Tibial nerve (tissue), 4 donors: ENCODE measurements around the gene PSMB11. TPM values are rescaled to one million over a fixed set of nuclear protein-coding genes. Genes with fewer than 3 reads are reported as not detected.

Experiments used
- DNase-seq, 2 donors: peaks; one replicate each; pipeline ENCODE4 v3.0.0-alpha.2; 2019; ENCODE audit warnings: low spot score in 2 of 2
- H3K27ac ChIP-seq, 4 donors: fragments of 200-600 bp; sonication (generic) in 3 of 4; one replicate each; pipeline ENCODE4 v1.5.1; 2017 to 2019; ENCODE audit warnings: mild to moderate bottlenecking in 1 of 4
- H3K27me3 ChIP-seq, 2 donors: fragments of 200-600 bp; sonication (generic) in 1 of 2; one replicate each; pipeline versions ENCODE4 v1.5.1 to v1.6.0; 2017 to 2019
- H3K36me3 ChIP-seq, 3 donors: fragments of 200-600 bp; sonication (generic); one replicate each; pipeline ENCODE4 v1.5.1; 2018 to 2019
- H3K4me1 ChIP-seq, 4 donors: fragments of 200-600 bp; sonication (generic) in 3 of 4; one replicate each; pipeline ENCODE4 v1.5.1; 2017 to 2019
- H3K4me3 ChIP-seq, 4 donors: fragments of 200-600 bp; sonication (generic) in 3 of 4; one replicate each; pipeline ENCODE4 v1.5.1; 2017 to 2019; ENCODE audit warnings: mild to moderate bottlenecking in 1 of 4, moderate library complexity in 1 of 4
- H3K9me3 ChIP-seq, 4 donors: fragments of 200-600 bp; sonication (generic) in 3 of 4; one replicate each; pipeline ENCODE4 v1.5.1; 2017 to 2019
- CTCF ChIP-seq, 5 experiments: fragments of 200-600 bp in 3 of 5; fragments of 450-650 bp in 2 of 5; sonication (generic) in 3 of 5; IDR thresholded peaks; one replicate each; pipeline ENCODE4 v1.5.1; 2016 to 2019; ENCODE audit warnings: antibody characterized with exemption in 5 of 5, mild to moderate bottlenecking in 3 of 5, moderate library complexity in 2 of 5
- EP300 ChIP-seq, 2 donors: sonication (generic); formaldehyde crosslinking; IDR thresholded peaks; one replicate each; pipeline ENCODE4 v1.6.1; 2017; ENCODE audit warnings: antibody characterized with exemption in 2 of 2, mild to moderate bottlenecking in 1 of 2
- POLR2A ChIP-seq, 2 donors: fragments of 450-650 bp; IDR thresholded peaks; one replicate each; pipeline ENCODE4 v1.6.1; 2017; ENCODE audit warnings: antibody characterized with exemption in 2 of 2, mild to moderate bottlenecking in 2 of 2, moderate library complexity in 2 of 2
- WGBS, 2 donors: methylation state at CpG; one replicate each; pipeline ENCODE4 v1.1.5; 2018; 5-methylcytosine and 5-hydroxymethylcytosine counted together
- total RNA-seq, 4 donors: library from RNA; depleted of rRNA; stranded (reverse); fragments of >200 nt; gene quantifications; one replicate each; pipeline ENCODE4 v1.1.0, GENCODE V29; 2016

PSMB11 gene
- total RNA-seq, 4 donors from 2014 or later: not detected

DNA sequence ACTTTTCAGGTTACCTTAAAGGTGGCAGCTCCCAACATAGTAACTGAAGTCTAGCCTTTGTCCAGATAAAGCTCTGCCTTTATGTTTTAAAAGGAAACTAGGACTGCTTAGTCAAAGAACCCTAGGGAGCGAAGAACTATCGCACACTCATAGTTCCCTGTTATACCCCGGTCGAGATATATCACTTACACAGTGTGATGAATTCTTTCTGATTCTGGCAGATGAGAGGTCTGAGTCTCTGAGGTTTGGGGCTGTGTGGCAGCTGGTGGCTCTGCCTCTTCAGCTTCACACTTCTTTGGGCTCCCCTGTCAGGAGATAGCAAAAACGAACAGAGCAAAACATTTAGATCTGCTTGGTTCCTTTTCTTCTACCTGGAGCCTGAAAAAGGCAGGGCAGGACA is 36.0 kb downstream of the PSMB11 start:
- DNase-seq: no peak
- 83 to 93% methylated on average over 5 of the region's 5 CpGs for WGBS, 2 donors
- peaks cover 0 to 36% (median 3%) of the 10 kb centered on the region in 4 donors for H3K4me1 ChIP-seq
- peaks cover 0 to 99% (median 24%) of the 10 kb centered on the region in 3 donors for H3K36me3 ChIP-seq
- H3K9me3 ChIP-seq: no peaks in the 10 kb centered on the region
- no peak overlapping the region for H3K4me3 ChIP-seq
- no peak for TF ChIP-seq POLR2A (IDR thresholded peaks at IDR 0.05)
- TF ChIP-seq CTCF (IDR thresholded peaks at IDR 0.05): no peak
- no peak for TF ChIP-seq EP300 (IDR thresholded peaks at IDR 0.05)
- H3K27ac ChIP-seq: peak overlapping the region in 3 of 4 donors; percentile 4 to 87 (median 79)
- no peaks in the 10 kb centered on the region for H3K27me3 ChIP-seq

DNA sequence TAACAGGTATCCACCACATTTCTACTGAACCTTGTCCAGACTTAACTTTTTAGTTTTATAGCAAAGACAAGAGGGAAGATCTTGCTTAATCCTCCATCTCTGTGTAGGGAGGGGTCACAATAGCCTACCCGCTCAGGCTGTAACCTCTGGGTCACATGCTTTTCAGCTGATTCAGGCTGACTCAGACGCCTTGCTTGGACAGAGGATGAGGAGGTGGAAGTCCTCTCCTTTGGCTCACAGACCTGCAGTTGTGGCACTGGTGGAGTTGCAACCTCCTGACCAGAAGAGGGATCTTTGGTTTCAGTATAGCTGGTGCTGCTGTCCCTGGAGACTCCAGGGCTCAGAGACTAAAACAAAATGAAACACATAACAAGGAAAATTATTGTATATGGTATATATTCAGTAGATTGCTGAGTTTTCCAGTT is 36.7 kb downstream of the PSMB11 start:
- H3K36me3 ChIP-seq: peaks cover 0 to 99% (median 30%) of the 10 kb centered on the region in 3 donors
- H3K27me3 ChIP-seq: no peaks in the 10 kb centered on the region
- H3K27ac ChIP-seq: peak overlapping the region; percentile 11 to 87 (median 57)
- no peaks in the 10 kb centered on the region for H3K9me3 ChIP-seq
- no peak overlapping the region for H3K4me3 ChIP-seq
- 5 to 22% methylated on average over 2 of the region's 2 CpGs for WGBS, 2 donors
- DNase-seq: peak; percentile 45 to 85
- peaks cover 0 to 36% (median 3%) of the 10 kb centered on the region in 4 donors for H3K4me1 ChIP-seq
- TF ChIP-seq POLR2A (IDR thresholded peaks at IDR 0.05): no peak
- TF ChIP-seq EP300 (IDR thresholded peaks at IDR 0.05): peak in 1 of 2 donors; percentile 85
- TF ChIP-seq CTCF (IDR thresholded peaks at IDR 0.05): no peak

DNA sequence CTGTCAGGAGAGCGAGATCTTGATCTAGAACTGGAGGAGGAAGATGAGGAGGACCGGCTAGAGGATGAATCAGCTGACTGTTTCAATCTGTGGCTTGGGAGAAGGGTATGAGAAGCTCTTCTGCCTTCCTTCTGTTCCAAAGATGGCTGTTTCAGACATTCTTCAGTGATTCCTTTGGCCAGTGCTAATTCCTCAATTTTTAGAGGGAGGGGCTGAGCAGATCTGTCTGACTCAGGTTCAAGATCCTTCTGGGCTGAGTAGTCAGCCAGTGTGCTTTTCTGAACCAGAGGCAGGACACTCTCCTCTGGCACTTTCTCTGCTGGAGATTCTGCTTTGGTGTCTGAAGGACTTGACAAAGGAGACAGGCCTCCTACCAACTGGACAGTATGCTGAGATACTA is 37.7 kb downstream of the PSMB11 start:
- no peak overlapping the region for H3K4me3 ChIP-seq
- no peaks in the 10 kb centered on the region for H3K9me3 ChIP-seq
- peaks cover 0 to 99% (median 32%) of the 10 kb centered on the region in 3 donors for H3K36me3 ChIP-seq
- no peaks in the 10 kb centered on the region for H3K27me3 ChIP-seq
- WGBS, 2 donors: 71 to 88% methylated on average over 2 of the region's 2 CpGs
- peak overlapping the region; percentile 11 to 87 (median 57) for H3K27ac ChIP-seq
- peaks cover 0 to 36% (median 3%) of the 10 kb centered on the region in 4 donors for H3K4me1 ChIP-seq
- DNase-seq: no peak
- TF ChIP-seq EP300 (IDR thresholded peaks at IDR 0.05): no peak
- no peak for TF ChIP-seq CTCF (IDR thresholded peaks at IDR 0.05)
- TF ChIP-seq POLR2A (IDR thresholded peaks at IDR 0.05): no peak

- no peak overlapping the region for H3K4me3 ChIP-seq
- DNase-seq: no peak
- no peak for TF ChIP-seq POLR2A (IDR thresholded peaks at IDR 0.05)
- TF ChIP-seq EP300 (IDR thresholded peaks at IDR 0.05): no peak
- no peak for TF ChIP-seq CTCF (IDR thresholded peaks at IDR 0.05)
- no peaks in the 10 kb centered on the region for H3K27me3 ChIP-seq
- peak overlapping the region in 2 of 4 donors; percentile 79 to 87 for H3K27ac ChIP-seq
- H3K36me3 ChIP-seq: peaks cover 0 to 99% (median 32%) of the 10 kb centered on the region in 3 donors
- H3K4me1 ChIP-seq: peaks cover 0 to 36% (median 3%) of the 10 kb centered on the region in 4 donors
- H3K9me3 ChIP-seq: no peaks in the 10 kb centered on the region
- 76 to 81% methylated on average over 1 of the region's 1 CpG for WGBS, 2 donors
These were observed 38.5 kb downstream of the PSMB11 start for GRCh38 chr14:23080474-23080873.

GRCh38 chr14:23085458-23085857 is 43.4 kb downstream of the PSMB11 start:
- no peak overlapping the region for H3K4me3 ChIP-seq
- no peaks in the 10 kb centered on the region for H3K9me3 ChIP-seq
- peaks cover 0 to 99% (median 22%) of the 10 kb centered on the region in 3 donors for H3K36me3 ChIP-seq
- TF ChIP-seq POLR2A (IDR thresholded peaks at IDR 0.05) (no peak), EP300 (IDR thresholded peaks at IDR 0.05) (no peak), CTCF (IDR thresholded peaks at IDR 0.05) (no peak)
- WGBS, 2 donors: 78 to 87% methylated on average over 3 of the region's 3 CpGs
- no peaks in the 10 kb centered on the region for H3K27me3 ChIP-seq
- DNase-seq: no peak
- H3K27ac ChIP-seq: no peak overlapping the region
- no peaks in the 10 kb centered on the region for H3K4me1 ChIP-seq
